MM.1S (cell line): ENCODE measurements around the gene THBS3.
"Not testable (repeated sequence)": the region's sequence is repeated elsewhere in the genome, so short reads cannot be mapped to it uniquely, and the experiment has no call there.

ENCODE experiments used
- CTCF ChIP-seq: fragments of 300-600 bp; sonication (generic); IDR thresholded peaks from 2 replicates; pipeline ENCODE4 v1.5.1; 2016; ENCODE audit warnings: antibody characterized with exemption, low read length, mixed read lengths
- EZH2 ChIP-seq: fragments of 300-600 bp; sonication (generic); optimal IDR thresholded peaks from 2 replicates; pipeline ENCODE3; 2017; ENCODE audit warnings: low read depth, mild to moderate bottlenecking, antibody characterized with exemption, low read length, mixed read lengths

- not testable (repeated sequence) for TF ChIP-seq CTCF, EZH2
Measured at GRCh38 chr1:155235375-155235774, 27.7 kb upstream of the THBS3 start.
